TTC549 (cell line): ENCODE measurements around the gene MRFAP1.

Experiments
- FAIRE-seq: peaks from 2 replicates; lab custom pipeline; 2012; peaks lifted over from hg19 to GRCh38; lab: Jason Lieb, UNC

MRFAP1 gene

DNA sequence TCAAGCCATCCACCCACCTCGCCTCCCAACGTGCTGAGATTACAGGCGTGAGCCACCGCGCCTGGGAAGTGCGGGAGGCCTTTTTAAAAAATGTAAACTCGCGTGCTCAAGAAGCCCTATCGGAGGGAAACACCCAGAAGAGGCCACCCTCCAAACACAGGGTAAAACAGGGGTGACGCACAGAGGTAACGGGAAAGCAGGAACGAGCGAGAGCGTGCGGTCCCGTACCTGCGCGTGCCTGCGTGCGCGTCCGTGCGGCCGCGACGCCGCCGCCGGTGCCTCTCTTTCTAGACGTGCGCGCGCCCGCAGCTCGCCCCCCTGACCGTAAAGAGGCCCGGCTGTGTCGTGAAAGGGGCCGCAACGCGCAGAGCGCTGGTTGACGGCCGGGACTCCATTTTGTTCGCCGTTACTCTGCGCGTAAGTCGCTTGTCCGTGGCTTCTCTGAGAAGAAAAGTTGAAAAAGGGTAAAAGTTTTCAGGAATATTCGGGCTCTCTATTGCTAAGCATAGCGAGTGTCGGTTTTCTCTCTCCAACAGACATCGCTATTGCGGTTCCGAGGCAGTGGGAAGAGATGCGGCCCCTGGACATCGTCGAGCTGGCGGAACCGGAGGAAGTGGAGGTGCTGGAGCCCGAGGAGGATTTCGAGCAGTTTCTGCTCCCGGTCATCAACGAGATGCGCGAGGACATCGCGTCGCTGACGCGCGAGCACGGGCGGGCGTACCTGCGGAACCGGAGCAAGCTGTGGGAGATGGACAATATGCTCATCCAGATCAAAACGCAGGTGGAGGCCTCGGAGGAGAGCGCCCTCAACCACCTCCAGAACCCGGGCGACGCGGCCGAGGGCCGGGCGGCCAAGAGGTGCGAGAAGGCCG lies at the start of gene MRFAP1:
MRFAP1 (plus strand) TSS at position 394 of the 872 bp plus-strand sequence; CDS start at position 572, 178 bp downstream.
- no peak for FAIRE-seq

DNA sequence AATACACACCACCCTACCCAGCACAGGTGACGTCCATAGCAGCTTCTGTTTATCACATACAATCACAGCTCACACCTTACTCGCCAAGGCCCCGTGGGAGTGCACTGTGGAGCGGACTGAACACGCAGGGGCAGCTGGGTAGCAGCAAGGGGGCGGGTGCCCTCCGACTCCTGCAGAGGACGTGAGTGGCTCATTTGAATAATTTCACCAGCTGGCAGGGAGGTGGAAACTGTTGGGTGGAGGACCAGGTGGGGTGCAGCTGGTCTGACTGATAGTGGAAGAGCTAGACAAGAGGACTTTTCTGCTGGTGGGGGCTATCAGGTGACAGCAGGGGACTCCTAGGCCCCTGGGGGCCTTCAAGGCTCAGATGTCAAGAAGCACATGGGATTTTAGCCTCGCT lies 49.2 kb upstream of the MRFAP1 start:
- no peak for FAIRE-seq

DNA sequence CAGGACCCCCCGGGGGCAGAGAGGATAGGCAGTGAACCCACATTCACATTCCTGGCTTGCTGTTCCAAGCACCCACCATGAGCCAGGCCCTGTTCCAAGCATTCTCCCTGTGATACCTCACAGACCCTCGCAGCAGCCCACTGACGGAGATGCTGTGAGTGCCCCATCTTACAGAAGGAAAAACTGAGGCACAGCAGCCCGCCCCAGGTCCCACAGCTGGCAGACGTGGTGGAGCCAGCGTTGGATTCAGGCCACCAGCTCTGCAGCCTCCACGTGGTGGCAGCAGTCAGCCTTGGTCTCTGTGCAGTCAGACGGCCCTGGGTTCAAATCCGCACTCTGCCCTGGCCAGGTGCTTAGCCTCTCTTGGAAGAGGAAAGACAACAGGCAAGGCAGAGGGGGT lies 48.7 kb upstream of the MRFAP1 start:
- FAIRE-seq = no peak

DNA sequence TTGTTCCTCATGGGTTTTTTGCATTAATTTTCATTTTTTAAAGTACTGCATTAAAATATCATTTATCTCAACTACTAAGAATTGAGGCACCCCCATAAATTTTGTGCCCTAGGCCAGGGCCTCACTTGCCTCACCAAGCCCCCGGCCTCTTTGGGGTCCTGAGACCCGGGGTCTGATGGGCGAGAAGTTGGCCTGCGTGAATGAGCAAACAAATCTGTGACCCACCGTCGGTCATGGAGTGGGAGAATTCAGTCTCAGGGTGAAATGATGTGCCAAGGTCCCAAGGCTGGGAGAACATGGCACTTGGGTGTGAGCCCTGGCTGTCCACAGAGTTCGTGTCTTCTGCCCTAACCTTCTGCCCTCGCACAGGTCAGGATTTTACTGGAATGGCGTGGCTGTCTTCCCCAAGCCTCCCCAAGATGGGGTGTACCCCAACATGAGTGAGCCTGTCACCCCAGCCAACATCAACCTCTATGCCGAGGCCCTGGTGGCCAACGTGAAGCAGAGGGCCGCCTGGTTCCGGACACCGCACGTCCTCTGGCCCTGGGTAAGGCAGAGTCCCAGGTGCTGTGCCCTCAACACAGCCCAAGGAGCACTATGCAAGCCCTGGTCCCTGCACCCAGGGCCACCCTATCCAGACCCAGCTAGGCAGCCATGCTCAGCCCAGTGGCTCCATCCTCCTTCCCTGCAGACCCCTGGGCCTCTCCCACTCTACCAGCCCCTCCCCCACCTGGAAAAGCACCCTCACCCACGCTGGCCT lies 47.5 kb upstream of the MRFAP1 start:
- FAIRE-seq = no peak

- no peak for FAIRE-seq
These were observed 46.1 kb upstream of the MRFAP1 start for GRCh38 chr4:6594341-6594740.

GRCh38 chr4:6594826-6595355 lies 45.6 kb upstream of the MRFAP1 start:
- FAIRE-seq = no peak

DNA sequence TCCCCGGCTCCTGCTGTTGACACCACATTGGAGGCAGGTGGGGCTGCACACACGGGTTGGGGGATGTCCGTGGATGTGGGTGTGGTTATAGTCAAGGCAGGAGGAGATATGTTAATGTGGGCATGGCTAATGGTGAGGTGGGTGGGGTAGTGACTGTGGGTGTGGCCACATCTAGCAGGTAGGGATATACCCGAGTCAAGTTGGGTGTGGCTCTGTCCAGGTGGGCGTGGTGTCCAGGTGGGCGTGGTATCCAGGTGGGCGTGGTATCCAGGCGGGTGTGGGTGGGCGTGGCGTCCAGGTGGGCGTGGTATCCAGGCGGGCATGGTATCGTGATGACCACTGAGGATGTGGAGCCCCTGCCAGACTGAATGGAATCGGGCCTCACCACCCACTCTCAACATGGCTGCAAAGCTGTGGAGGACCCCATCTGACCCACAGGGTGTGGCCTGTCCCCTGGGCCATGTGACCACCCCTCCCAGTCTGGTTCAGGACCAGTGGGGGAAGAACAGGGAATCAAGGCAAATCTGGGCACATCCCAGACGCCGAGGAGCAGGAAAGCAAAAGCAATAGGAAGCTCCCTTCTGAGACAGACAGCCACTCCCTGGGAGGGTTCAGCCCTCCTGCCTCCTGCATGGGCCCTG lies 44.5 kb upstream of the MRFAP1 start:
- no peak for FAIRE-seq

DNA sequence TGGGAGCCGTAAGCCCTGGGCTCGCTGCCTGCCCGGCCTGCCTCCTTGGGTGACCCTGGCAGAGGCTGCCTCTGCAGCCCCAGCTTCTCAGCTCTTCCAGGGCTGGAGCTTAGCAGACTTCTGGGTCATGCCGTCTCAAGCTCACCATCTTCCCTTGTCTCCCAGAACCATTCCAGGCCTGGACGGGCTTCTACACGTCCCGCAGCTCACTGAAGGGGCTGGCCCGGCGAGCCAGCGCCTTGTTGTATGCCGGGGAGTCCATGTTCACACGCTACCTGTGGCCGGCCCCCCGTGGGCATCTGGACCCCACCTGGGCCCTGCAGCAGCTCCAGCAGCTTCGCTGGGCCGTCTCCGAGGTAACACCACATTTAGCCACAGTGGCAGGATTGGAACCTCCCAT lies 43.5 kb upstream of the MRFAP1 start:
- no peak for FAIRE-seq

DNA sequence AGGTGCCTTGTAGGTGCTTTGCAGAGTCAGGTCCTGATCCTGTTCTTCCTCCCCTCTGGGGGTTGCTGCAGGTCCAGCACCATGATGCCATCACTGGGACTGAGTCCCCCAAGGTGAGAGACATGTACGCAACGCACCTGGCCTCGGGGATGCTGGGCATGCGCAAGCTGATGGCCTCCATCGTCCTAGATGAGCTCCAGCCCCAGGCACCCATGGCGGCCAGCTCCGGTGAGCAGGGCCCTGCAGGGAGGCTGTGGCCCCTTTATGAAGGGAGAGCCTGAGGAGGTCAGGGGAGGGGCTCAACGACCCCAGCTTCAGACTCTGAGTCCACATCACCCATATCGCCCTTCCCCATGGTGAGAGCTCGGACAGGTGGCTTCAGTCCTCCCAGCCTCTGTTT lies 42.4 kb upstream of the MRFAP1 start:
- no peak for FAIRE-seq

DNA sequence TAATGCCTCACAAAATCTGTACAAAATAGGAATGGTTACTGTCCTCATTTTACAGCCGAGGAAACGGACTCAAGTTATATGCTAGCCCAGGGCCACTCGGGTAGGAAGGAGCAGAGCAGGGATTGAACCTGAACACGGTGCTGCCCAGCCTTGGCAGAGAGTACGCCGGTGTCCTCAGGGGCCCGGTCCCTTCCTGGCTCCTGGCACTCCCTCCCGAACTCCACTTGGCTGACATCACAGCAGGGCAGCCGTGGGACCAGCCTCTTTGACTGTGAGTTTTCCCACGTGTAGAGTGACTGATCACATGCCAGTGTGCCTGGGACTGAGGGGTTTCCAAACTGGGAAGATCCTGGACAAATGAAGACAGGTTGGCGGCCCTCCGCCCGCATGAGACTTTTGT lies 41.8 kb upstream of the MRFAP1 start:
- no peak for FAIRE-seq

DNA sequence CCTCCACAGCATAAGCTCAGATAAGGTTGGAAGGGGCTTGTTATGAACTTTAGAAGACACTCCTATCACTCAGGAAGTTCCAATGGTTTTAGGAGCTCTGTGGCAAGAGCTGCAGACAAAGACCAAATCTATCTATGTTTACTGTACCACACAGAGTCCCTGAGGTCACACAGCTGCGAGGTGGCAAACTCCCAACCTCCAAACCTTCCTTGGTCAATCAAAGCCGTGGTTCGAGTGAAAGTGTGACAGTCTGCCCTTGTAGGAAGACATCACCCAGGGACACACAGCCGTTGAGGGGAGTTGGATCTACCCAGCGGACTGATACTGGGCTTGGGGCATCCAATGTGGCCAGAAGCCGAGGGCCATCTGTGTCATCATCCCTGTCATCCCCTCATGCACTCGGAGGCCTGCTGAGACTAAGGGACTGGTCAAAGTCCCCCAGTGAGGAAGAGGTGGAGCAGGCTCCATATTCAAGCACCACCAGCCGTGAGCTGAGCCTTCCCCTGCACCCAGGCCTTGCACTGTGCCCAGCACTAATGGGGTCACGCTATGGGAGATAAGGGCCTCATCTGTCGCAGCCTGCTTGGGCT lies 38.7 kb upstream of the MRFAP1 start:
- no peak for FAIRE-seq

- FAIRE-seq = no peak
These were observed 38.2 kb upstream of the MRFAP1 start for GRCh38 chr4:6602289-6602688.

GRCh38 chr4:6603128-6603527 lies 37.4 kb upstream of the MRFAP1 start:
- FAIRE-seq = no peak

- FAIRE-seq = no peak
These were observed 35.4 kb upstream of the MRFAP1 start for GRCh38 chr4:6605114-6605513.

DNA sequence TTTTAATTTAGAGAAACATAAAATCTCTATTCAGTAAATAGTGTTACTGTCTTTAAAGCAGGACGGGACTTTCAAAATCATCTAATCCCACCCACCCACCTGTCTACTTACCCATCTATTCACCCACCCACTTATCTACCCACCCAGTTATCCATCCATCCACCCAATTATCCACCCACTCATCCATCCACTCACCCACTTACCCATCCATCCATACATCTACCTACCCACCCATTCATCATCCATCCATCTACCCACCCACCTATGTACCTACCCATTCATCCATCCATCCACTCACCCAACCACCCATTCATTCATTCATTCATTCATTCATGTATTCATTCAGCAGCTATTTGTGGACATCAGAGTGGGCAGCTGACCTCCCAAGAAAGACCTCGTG lies 34.9 kb upstream of the MRFAP1 start:
- no peak for FAIRE-seq

DNA sequence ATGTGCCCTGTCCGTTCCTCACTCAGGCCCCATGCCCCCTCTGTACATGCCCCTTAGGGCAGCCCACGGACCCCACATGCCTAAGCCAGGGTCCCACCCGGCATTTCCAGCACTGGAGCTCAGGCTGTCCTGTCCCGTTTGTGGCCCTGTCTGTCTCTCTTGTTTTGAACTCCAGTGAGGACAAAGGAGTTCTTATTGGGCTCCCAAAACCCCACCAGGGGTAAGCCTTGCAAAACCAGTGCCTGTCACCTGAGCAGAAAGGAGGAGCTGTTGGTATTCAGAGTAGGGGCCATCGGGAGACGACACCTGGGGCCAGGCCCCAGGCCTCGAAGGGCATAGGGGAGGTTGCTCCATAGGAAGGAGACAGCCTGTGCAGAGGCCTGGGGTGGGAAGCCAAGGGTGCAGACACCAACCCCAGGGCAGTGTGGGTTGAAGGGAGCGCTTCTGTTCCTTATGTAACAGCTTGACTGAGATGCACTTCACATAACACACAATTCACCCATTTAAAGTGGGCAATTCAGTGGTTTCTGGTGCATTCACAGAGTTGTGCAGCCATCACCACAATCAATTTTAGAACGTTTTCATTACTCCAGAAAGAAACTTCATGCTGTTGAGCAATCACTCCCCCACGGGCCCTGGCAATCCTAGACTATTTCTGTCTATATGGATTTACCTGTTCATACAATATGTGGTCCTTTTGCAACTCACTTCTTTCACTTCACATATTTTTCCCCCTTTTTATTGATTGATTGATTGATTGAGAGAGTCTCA lies 33.8 kb upstream of the MRFAP1 start:
- no peak for FAIRE-seq

- FAIRE-seq = no peak
These were observed 33.0 kb upstream of the MRFAP1 start for GRCh38 chr4:6607368-6608055.

DNA sequence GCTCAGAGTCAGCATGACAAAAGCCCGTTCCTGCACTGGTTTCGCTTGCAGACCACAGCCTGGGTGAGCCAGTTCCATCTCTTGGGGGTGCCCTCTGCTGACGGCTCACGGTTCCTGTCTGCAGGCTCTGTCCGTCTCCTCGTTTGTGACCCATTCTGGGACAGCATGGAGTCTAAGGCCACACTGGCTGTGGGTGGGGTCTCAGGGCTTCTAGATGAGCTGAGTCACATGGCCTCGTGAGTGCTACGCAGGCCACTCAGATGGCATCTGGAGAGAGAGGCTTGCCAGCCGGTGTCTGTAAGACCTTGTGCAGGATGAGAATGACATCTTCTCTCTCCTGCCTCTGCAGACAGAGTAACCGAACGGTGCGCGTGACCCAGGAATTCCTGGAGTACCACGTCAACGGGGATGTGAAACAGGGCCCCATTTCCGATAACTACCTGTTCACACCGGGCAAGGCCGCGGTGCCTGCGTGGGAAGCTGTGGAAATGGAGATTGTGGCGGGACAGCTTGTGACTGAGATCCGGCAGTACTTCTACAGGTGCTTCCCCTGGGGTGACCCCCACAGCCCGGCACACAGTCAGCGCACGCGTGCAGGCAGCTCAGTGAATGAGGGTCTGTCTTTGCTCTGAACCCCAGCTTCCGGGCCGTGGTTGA lies 31.6 kb upstream of the MRFAP1 start:
- FAIRE-seq = no peak

- no peak for FAIRE-seq
These were observed 30.9 kb upstream of the MRFAP1 start for GRCh38 chr4:6609415-6610079.

GRCh38 chr4:6610856-6611430 lies 29.5 kb upstream of the MRFAP1 start:
- FAIRE-seq = no peak
